GM12864 (cell line): Measurements from ENCODE around the gene SMYD3.

Experiments
- DNase-seq: peaks from one replicate; pipeline ENCODE4 v3.0.0-alpha.2; 2011; ENCODE audit warnings: low read depth
- H3K4me3 ChIP-seq: 2 replicates; pipeline ENCODE4 v1.5.1; 2011; ENCODE audit warnings: mild to moderate bottlenecking, low read depth, low read length, control low read depth
- CTCF ChIP-seq: IDR thresholded peaks from 2 replicates; pipeline ENCODE4 v1.5.1; 2011; ENCODE audit warnings: low read depth, mild to moderate bottlenecking, moderate library complexity, low read length, control low read depth, inconsistent platforms; ENCODE audit errors: missing control alignments

The SMYD3 gene

GRCh38 chr1:245810789-245811337, 696.2 kb downstream of the SMYD3 start:
- no peak for DNase-seq
- no peak overlapping the region for H3K4me3 ChIP-seq
- no peak for TF ChIP-seq CTCF

- no peak for DNase-seq
- no peak overlapping the region for H3K4me3 ChIP-seq
These were observed 696.8 kb downstream of the SMYD3 start for GRCh38 chr1:245810181-245810769.

GRCh38 chr1:245809361-245809760, 697.7 kb downstream of the SMYD3 start:
- no peak for DNase-seq
- H3K4me3 ChIP-seq = no peak overlapping the region
- TF ChIP-seq CTCF = no peak

More at GRCh38 chr1:245810181-245810769, 696.8 kb downstream of the SMYD3 start:
- no peak for TF ChIP-seq CTCF

GRCh38 chr1:245807954-245808719, 698.9 kb downstream of the SMYD3 start:
- DNase-seq = no peak
- TF ChIP-seq CTCF = no peak
- H3K4me3 ChIP-seq = no peak overlapping the region

- no peak for TF ChIP-seq CTCF
- DNase-seq = peak; percentile 83
- no peak overlapping the region for H3K4me3 ChIP-seq
These were observed 699.8 kb downstream of the SMYD3 start for GRCh38 chr1:245807306-245807705.

- DNase-seq = no peak
- TF ChIP-seq CTCF = no peak
- H3K4me3 ChIP-seq = no peak overlapping the region
These were observed 701.5 kb downstream of the SMYD3 start for GRCh38 chr1:245805532-245805931.
